GM21367 (cell line): Measurements from ENCODE around the gene ACP6.

ENCODE experiments used
- ATAC-seq: cut with Tn5 transposase; IDR thresholded peaks from one replicate; pipeline ENCODE4 v1.9.1; 2021; ENCODE audit not compliant: unreplicated experiment

Gene ACP6

GRCh38 chr1:147652306-147652705 is 18.0 kb downstream of the ACP6 start:
- no peak for ATAC-seq

GRCh38 chr1:147651466-147651865 is 18.9 kb downstream of the ACP6 start:
- no peak for ATAC-seq

DNA sequence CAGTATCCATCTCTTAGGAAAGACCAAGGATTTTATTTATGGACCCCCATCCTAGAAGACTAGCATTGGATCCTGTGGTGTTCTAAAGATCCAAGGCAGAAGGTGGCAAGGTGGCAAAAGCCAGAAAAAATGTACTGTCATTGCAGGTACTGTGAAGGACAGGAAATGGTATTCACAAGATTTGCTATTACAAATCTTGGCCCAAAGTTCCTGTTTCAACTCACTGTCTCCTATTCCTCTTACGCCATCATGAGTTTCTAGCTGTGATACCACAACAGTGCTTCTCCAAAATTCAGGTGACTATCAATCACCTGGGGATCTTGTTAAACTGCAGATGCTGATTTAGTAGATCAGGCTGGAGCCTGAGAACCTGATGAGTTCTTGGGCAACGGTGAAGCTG is 21.4 kb downstream of the ACP6 start:
- ATAC-seq, result no peak

GRCh38 chr1:147647796-147648633 is 22.3 kb downstream of the ACP6 start:
- no peak for ATAC-seq

GRCh38 chr1:147643974-147644373 is 26.4 kb downstream of the ACP6 start:
- ATAC-seq, result no peak

DNA sequence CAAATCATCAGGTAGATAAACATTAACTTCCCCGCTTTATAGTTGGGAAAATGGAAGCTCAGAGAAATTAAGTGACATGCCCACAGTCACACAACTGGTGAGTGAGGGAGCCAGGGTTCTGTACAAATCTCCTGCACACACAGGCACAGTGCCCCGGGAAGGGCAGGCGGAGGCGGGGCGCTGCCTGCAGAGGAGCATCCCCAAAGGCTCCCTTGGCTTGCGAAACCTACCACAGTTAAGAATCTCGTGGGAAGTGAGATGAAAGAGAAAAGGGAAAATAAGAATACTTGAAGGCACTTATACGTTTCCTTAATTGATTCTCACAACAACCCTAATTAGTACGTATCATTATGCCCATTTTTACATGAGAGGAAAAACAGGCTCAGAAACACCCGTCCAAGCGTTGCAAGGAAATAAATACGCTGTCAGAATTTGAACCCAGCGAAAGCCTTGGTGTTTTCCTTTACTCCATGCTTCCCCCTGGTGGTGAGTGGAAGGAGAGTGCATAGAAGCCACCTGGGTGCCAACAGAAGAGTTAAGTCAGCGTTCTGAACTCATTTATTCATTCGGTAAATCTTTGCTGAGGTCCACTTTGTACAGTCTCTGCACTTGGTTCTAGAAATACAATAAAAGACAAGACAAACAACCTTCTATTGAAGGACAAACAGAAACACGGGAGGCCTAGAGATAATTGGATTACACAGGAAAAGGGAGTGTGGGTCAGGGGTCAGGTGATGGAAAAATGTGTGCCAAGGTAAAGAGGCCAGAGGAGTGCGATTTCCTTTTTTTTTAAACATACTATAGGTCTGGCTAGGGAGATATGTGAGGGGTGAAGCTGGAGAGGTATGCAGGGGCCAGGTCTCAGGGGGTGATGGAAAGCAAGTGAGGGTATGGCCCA is 28.4 kb downstream of the ACP6 start:
- ATAC-seq, result no peak

- ATAC-seq, result no peak
Measured at GRCh38 chr1:147641291-147641690, 29.0 kb downstream of the ACP6 start.

DNA sequence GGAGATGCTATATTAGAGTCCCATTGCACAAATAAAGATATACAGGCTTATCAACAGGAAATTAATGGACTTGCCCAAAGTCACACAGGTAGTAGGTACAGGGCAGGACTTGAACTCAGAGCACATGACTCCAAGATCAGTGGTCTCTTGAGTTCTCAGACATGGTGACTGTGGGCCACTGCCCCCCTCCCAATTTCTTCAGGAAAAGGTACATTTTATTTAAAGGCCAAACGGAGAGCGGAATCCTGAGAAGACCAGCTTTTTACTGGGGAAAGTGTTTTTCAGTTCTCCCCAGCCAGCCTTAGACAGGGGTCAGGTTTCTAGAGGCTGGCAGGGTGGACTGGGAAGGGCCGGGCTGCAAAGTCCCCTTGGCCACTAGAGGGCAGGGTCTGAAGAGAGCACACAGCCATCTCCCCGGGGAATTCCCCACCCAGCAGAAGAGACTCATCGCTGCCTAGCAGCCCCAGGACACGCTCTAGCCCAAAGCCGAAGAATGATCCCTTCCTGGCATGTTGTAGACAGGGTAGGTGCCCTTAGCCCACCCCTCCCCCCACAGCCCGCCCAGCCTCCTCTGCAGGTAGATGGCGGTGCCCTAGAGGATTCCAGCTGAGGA is 29.7 kb downstream of the ACP6 start:
- no peak for ATAC-seq

GRCh38 chr1:147636314-147636713 is 34.0 kb downstream of the ACP6 start:
- ATAC-seq, result no peak

- no peak for ATAC-seq
Measured at GRCh38 chr1:147635342-147635741, 35.0 kb downstream of the ACP6 start.

GRCh38 chr1:147634645-147635044 is 35.7 kb downstream of the ACP6 start:
- ATAC-seq, result no peak

GRCh38 chr1:147633759-147634158 is 36.6 kb downstream of the ACP6 start:
- ATAC-seq, result no peak

- ATAC-seq, result no peak
Measured at GRCh38 chr1:147631839-147632238, 38.5 kb downstream of the ACP6 start.

- ATAC-seq, result no peak
Measured at GRCh38 chr1:147630447-147630846, 39.9 kb downstream of the ACP6 start.

- no peak for ATAC-seq
Measured at GRCh38 chr1:147630022-147630421, 40.3 kb downstream of the ACP6 start.

GRCh38 chr1:147628441-147628840 is 41.9 kb downstream of the ACP6 start:
- no peak for ATAC-seq

GRCh38 chr1:147627435-147628110 is 42.8 kb downstream of the ACP6 start:
- ATAC-seq, result no peak

DNA sequence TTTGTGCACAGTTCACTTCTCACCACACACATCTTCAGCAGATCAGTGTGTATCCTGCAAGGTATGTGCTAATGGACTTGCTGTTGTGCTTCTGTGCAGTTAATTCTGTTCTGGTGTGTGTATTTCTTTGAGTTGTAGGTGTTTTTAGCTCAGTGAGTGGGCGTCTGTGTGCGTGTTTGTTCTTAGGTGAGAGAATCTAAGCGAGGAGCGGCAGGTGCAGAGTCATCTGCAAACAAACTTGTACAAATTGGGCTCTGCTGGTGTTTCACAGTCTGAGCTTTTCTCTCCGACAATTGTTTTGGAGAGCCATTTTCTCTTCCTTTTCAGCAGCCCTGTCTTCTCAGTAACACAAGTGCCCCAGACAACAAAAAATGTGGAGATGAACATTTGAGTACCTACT is 43.6 kb downstream of the ACP6 start:
- ATAC-seq, result no peak

GRCh38 chr1:147626291-147626690 is 44.0 kb downstream of the ACP6 start:
- ATAC-seq, result no peak

- ATAC-seq, result no peak
Measured at GRCh38 chr1:147625362-147625995, 44.8 kb downstream of the ACP6 start.

- ATAC-seq, result no peak
Measured at GRCh38 chr1:147624529-147624928, 45.8 kb downstream of the ACP6 start.
